Suppressor macrophage treated with lipopolysaccharide for 4 hours (primary cell): ENCODE results near the gene LUZP1.

ENCODE experiments used
- DNase-seq: peaks from one replicate; pipeline ENCODE4 v3.0.0-alpha.2; 2020

LUZP1 gene

GRCh38 chr1:23114424-23115079 is 54.1 kb downstream of the LUZP1 start:
- peak; percentile 28 for DNase-seq

DNA sequence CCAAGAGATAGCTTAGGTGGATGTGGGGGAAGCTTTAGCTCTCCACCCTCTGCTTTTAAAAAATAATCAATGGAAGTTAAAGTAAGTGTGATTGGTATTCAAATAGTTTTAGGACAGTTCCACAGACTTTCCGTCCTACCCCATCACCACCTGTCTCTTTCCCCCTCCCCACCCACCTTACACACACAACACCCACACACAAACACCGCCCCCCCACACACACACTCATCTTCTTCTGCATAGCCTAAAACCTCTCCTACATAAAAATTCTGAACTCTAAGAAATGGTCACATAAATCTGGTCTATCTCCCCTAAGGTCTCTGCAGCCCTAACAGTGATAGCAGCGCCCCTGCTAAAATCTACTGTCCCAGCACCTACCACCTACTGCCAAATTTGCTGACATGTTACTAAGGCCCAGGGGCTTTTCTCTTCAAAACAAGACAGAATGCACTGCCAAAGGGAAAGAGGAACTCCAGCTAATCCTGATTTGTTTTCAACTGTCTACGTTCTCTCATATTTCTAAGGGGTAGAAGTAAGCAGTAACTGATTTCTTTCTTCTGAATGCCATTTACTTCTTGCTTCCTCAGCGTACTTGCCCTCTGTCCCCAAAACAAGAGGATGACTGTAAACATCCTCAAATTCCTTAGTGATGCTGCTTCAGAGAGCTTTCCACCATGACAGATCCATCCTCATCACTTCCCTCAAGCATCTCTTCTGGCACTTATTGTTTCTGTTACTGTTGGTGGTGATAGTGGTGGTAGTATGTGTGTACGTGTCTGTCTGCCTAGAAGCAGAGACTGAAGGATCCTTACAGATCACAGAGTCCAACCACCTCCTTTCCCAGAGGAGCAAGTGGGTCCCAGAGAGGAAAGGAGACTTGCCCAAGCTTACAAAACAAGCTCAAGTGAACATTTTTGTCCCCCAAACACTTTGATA is 56.8 kb downstream of the LUZP1 start:
- peak; percentile 17 for DNase-seq

- DNase-seq, result no peak
Observed at GRCh38 chr1:23110391-23110790, 58.3 kb downstream of the LUZP1 start.

DNA sequence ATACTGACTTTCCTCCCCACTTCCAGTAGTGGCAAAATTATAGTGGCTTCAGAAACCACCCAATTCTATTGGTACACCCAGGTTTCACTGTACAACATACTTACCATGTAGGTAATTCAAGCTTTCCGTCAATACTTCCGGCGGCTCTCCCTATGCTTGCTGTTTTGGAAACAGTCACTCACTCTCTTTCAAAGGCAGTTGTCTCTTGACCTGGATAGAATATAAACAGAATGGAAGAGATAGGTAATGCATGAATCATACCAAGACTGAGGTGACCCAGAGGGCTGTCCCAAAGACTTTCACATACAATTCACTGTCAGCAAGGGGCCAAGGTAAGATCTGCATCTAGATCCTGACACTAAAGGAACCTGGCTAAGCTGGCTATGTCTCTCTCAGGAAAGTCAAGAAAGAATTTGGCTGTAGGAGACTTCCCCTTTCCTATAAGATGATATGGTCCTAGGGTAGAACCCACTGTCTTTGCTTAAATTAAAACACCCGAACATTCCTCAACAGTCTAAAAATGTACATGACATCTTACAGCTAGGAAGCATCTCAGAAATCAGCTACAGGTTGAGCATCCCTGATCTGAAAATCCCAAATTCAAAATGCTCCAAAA is 59.6 kb downstream of the LUZP1 start:
- no peak for DNase-seq

GRCh38 chr1:23103001-23103889 is 65.4 kb downstream of the LUZP1 start:
- DNase-seq, result peak; percentile 70

- peak; percentile 16 for DNase-seq
Observed at GRCh38 chr1:23102289-23102688, 66.4 kb downstream of the LUZP1 start.

DNA sequence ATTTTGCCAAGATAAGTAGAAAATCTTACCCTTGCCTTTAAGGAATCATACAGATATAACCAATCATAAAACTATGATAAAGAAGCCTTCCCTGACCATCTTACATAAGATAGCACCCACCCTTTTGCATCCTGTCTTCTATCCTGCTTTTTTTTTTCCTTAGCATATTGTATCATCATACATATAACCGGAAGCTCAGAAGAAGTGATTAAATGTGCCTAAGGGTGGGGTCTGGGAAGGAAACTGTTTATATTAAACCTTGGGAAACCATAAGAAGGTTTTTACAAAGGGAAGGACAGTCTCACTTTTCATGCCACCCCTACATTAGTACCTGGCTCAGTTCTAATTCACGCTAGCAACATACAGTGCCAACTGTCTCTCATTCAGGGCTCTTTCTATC is 66.8 kb downstream of the LUZP1 start:
- no peak for DNase-seq

- peak; percentile 25 for DNase-seq
Observed at GRCh38 chr1:23101101-23101827, 67.4 kb downstream of the LUZP1 start.

DNA sequence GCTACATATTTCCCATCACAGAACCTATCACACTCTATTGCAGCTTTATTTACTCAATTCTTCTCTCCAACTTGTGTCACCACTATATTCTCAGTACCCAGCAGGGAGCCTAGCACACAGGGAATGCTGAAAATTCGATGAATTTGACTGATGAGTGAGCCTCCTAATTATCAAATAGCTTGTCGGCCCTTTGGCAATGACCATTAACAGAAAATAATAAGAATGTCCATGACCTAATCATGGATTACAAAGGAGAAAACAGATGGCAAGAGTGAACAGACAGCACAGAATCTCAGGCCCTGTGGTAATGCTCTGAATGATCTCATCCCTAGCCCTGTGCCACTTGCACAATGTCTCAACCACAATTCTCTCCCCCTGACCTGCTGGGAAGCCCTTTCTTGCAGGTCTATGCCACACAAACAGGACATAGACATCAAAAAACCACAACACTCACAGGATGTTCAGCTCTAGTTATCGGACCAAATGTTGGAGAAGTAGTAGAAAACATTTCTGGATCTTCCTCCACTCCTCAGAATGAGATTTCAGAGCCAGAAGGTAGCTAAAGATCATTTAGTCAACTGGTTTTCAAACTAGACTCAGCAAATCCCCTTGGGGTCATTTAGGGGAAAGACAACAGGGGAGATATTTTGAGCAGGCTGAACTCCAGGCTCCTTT is 68.4 kb downstream of the LUZP1 start:
- peak; percentile 86 for DNase-seq

DNA sequence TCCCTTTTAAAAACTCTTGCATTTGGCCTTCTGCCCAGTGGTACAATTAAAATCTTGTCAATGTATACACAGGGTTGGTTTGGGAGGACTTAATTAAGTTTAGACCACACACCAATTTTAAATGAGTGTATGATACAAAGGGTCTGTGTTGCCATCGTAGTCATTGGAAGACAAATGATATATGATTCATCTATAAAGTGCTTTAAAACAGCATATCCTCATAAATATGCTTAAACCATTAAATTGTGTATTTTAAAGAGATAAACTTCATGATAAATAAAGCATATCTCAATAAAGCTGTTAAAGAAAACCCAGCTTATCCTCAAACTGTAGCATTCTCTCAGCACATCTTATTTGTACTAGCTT is 69.5 kb downstream of the LUZP1 start:
- no peak for DNase-seq

DNA sequence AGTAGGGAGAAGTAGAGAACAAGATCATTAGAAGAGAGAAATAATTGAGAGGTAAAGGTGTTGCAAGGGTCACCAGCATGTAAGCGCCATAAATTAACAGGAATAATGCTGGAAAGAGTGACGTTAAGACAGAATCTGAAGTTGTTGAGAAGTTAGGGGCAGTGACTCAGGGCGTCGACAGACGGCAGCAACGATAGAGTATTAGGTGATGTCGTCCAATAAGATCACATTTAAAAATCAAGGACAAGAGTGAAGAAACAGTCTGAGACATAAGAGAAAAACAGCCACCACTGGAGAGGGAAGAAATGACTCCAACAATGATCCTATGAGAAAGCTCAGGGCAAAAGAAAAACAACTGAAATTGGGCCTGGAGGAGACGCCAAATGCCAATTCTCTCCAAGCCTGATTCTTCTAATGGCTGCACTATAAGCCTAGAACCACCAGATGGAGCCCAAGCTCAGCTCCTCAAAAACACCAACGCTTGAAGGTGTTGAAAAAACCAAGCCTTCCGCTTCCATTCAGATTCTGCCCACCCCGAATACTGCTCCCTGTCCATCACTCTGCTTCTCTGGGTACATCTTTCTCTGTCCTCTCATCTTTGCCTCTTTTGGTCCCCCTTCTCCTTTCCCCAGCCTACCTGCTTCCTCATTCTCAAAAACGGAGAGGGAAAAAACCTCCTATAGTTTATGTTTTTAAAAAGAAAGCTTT is 70.0 kb downstream of the LUZP1 start:
- peak; percentile 66 for DNase-seq

DNA sequence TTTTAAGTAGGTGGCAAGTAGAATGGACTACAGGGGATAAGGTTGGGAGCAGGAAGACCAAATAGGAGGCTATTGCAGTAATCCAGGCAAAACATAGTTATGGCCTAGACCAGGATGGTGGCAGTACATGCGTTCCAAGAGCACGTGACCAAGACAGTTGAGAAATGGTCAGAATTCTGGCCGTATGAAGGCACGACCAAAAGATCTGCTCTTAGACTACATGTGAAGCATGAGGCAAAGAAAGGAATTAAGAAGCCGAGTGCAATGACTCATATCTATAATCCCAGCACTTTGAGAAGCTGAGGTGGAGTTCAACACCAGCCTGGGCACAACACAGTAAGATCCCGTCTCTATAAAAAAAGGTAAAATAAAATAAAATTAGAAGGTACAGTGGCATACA is 71.3 kb downstream of the LUZP1 start:
- no peak for DNase-seq

GRCh38 chr1:23092447-23092846 is 76.2 kb downstream of the LUZP1 start:
- DNase-seq, result no peak

DNA sequence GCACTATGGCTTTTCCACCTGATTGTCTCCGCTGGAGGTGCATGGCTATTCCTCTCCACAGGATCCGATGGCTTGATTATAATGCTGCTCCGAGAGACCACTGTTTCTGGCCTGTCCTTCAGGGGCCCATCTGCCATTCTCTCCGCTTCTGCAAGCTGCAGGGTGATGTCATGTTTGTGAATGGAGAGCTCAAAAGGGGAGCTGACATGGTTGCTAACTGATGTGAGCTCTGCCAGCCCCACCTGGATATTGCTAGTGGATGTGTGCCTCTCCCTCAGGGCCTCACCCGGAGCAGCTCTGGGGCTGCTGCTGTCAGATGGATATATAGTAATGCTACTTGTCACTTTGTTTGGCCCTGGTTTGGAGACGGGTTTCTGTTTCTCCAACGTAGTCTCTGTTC is 77.1 kb downstream of the LUZP1 start:
- DNase-seq, result no peak

DNA sequence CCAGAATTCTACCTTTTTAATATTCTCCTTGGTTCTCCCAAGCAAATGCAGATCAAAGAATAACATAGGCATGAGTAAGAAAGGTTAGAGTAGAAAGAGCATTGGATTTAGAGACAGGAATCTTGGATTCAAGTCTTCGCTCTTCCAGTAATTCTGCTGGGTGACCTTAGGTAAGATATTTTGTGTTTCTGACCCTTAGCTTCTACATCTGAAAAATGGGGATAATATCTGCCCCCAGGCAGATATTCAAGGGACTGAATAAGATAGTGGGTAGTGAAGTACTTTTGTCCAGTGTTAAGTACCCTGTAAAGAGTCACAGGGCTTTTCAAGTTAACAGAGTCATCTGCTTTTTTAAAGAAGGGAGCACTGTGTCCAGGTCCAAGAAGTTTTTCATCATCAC is 78.6 kb downstream of the LUZP1 start:
- no peak for DNase-seq

- DNase-seq, result no peak
Observed at GRCh38 chr1:23088027-23088426, 80.6 kb downstream of the LUZP1 start.

DNA sequence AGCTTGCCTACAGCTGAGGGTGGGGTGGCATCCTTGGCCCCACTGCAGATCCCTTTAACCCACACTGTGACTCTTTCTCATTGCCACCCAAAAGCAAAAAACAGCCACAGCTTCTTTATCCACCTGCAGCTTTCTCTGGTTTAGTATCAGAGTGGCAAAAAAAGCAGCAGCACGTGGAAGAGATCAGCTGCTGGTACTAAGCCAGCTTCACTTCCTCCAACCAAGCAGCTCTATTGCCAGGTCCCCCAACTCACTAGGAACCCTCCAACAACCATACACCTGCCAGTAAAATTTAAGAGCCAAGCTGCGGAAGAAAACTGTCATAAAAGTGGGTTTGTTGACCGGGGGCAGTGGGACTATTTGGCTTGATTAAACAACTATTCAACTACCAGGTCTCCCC is 83.0 kb downstream of the LUZP1 start:
- DNase-seq, result no peak

DNA sequence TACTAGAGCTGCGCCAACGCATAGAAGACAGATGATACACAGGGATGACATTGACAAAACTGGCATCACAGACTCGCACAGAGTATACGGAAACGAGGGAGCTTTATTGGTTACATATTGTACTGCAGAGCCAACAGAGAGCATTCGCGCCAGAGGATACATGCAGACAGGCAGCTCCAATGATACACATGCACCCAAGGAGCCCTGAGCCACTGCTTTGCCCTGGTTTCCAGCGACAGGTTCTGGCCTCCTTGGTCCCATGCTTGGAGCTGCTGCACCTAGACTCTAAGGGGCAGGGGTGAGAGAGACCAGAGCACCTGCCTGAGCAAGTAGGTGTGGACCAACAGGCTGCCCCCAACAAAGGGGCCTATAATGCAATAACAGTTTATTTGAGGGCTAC is 83.8 kb downstream of the LUZP1 start:
- no peak for DNase-seq

DNA sequence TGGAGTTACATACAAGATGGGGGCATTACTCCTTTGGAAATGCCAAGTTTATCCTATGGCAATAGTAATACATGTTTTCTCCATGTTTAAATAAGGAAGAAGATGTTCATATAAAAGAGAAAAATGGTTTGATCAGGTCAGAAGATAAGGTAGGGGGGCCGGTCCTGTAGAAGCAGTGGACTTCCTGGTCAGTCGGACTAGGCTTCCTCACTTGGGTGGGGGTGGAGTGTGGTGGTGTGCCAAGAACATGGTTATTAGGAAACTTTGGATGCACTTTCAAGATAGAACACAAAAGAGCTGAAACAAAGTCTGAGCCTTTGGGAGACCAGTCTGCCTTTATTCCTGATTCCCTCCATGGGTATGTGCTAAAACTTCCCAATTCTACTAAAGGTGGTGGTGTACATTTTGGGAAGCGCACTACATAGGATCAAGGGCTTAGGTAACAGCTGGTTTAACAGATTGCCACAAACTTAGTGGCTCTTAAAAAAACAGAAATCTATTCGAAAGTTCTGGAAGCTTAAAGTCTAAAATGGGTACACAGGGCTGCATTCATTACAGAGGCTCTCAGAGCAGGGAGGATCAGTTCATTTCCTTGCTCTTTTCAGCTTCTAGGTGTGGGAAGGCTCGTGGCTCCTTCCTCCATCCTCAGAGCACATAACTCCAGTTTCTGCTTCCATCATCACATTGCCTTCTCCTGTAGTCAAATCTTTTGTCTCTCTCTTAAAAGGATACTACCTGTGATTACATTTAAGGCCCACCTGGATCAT is 84.8 kb downstream of the LUZP1 start:
- no peak for DNase-seq

DNA sequence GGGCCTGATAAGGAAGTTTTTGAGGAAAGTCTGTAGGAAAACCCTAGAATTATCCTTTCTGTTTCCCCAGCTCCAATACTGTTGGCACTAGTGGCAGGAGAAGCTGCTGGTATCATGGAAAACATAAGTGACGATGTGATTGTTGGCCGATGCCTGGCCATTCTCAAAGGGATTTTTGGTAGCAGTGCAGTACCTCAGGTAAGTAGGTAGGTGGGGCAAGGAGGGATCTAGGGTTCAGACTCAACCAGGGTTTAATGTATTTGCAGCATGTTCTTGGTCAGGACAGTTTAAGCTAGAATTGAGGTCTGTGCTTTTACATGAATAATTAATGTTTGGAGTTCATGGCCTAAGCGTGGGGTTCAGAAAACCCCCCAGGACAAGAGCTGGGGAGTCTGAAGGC is 87.3 kb downstream of the LUZP1 start:
- no peak for DNase-seq
